ENCODE results near the gene TSSK2. TPM values are rescaled to one million over a fixed set of nuclear protein-coding genes. Genes with fewer than 3 reads are reported as not detected.

Gene TSSK2
- total RNA-seq, 2 donors from 2014 or later, result not detected

GRCh38 chr22:19120829-19121630 is 10.1 kb upstream of the TSSK2 start:
- no peak overlapping the region for H3K27ac ChIP-seq (ENCODE audit: low read depth, low read length)
- TF ChIP-seq CTCF (conservative IDR thresholded peaks at IDR 0.05), result no peak

GRCh38 chr22:19121631-19122142 is 9.4 kb upstream of the TSSK2 start:
- peak; percentile 79 for DNase-seq
- WGBS, 2 experiments (ENCODE audit: insufficient coverage in 1 of 2, insufficient read length in 1 of 2), result 0% methylated on average over 16 to 47 of the region's 47 CpGs
- H3K36me3 Mint-ChIP-seq (ENCODE audit: low read depth), result no peaks in the 10 kb centered on the region
- H3K27me3 Mint-ChIP-seq (ENCODE audit: insufficient read depth), result peaks cover 6% of the 10 kb centered on the region
- Histone ChIP-seq H3K36me3 (ENCODE audit: control insufficient read depth, insufficient read depth, low read length) (no peaks in the 10 kb centered on the region), H3K4me3 (ENCODE audit: low read length) (peak overlapping the region; percentile 90), H3K27me3 (ENCODE audit: control insufficient read depth, insufficient read depth, low read length, poor library complexity, severe bottlenecking) (no peaks in the 10 kb centered on the region), H3K9ac (ENCODE audit: extremely low read depth, low read length, poor library complexity, severe bottlenecking) (peak overlapping the region; percentile 85), H3K27ac (ENCODE audit: low read depth, low read length) (peak overlapping the region; percentile 89), H3K4me1 (ENCODE audit: control insufficient read depth, insufficient read depth, low read length) (peaks cover 12% of the 10 kb centered on the region), H3K9me3 (ENCODE audit: control insufficient read depth, low read length) (no peaks in the 10 kb centered on the region)
- peak overlapping the region; percentile 80 for H3K4me3 Mint-ChIP-seq
- no peak for TF ChIP-seq CTCF (conservative IDR thresholded peaks at IDR 0.05)
- H3K9me3 Mint-ChIP-seq, result no peaks in the 10 kb centered on the region
- H3K27ac Mint-ChIP-seq, result peak overlapping the region; percentile 94
- peaks cover 44% of the 10 kb centered on the region for H3K4me1 Mint-ChIP-seq

More at GRCh38 chr22:19120829-19121630, 10.1 kb upstream of the TSSK2 start:
- 20 to 22% methylated on average over 16 to 23 of the region's 23 CpGs for WGBS, 2 experiments (ENCODE audit: insufficient coverage in 1 of 2, insufficient read length in 1 of 2)
- Histone ChIP-seq H3K4me3 (ENCODE audit: low read length) (peak overlapping the region; percentile 90), H3K27me3 (ENCODE audit: control insufficient read depth, insufficient read depth, low read length, poor library complexity, severe bottlenecking) (no peaks in the 10 kb centered on the region), H3K4me1 (ENCODE audit: control insufficient read depth, insufficient read depth, low read length) (peaks cover 12% of the 10 kb centered on the region), H3K9ac (ENCODE audit: extremely low read depth, low read length, poor library complexity, severe bottlenecking) (peak overlapping the region; percentile 85), H3K9me3 (ENCODE audit: control insufficient read depth, low read length) (no peaks in the 10 kb centered on the region), H3K36me3 (ENCODE audit: control insufficient read depth, insufficient read depth, low read length) (no peaks in the 10 kb centered on the region)
- Mint-ChIP-seq H3K36me3 (ENCODE audit: low read depth) (no peaks in the 10 kb centered on the region), H3K4me1 (peaks cover 49% of the 10 kb centered on the region), H3K4me3 (peak overlapping the region; percentile 80), H3K27ac (peak overlapping the region; percentile 94), H3K27me3 (ENCODE audit: insufficient read depth) (peaks cover 6% of the 10 kb centered on the region), H3K9me3 (no peaks in the 10 kb centered on the region)
- DNase-seq, result peak; percentile 81

- H3K36me3 ChIP-seq (ENCODE audit: control insufficient read depth, insufficient read depth, low read length), result no peaks in the 10 kb centered on the region
- Mint-ChIP-seq H3K36me3 (ENCODE audit: low read depth) (no peaks in the 10 kb centered on the region), H3K27ac (peak within 1 kb of the TSS; percentile 94), H3K9me3 (no peaks in the 10 kb centered on the region), H3K27me3 (ENCODE audit: insufficient read depth) (peaks cover 6% of the 10 kb centered on the region), H3K4me1 (peaks cover 38% of the 10 kb centered on the region), H3K4me3 (peak within 1 kb of the TSS; percentile 80)
- no peak for TF ChIP-seq CTCF (conservative IDR thresholded peaks at IDR 0.05)
- peak; percentile 99 for DNase-seq
- H3K4me1 ChIP-seq (ENCODE audit: control insufficient read depth, insufficient read depth, low read length), result peaks cover 11% of the 10 kb centered on the region
- no peaks in the 10 kb centered on the region for H3K27me3 ChIP-seq (ENCODE audit: control insufficient read depth, insufficient read depth, low read length, poor library complexity, severe bottlenecking)
- no peaks in the 10 kb centered on the region for H3K9me3 ChIP-seq (ENCODE audit: control insufficient read depth, low read length)
- H3K27ac ChIP-seq (ENCODE audit: low read depth, low read length), result peak within 1 kb of the TSS; percentile 89
- 0% methylated on average over 8 to 67 of the region's 67 CpGs for WGBS, 2 experiments (ENCODE audit: insufficient coverage in 1 of 2, insufficient read length in 1 of 2)
- H3K9ac ChIP-seq (ENCODE audit: extremely low read depth, low read length, poor library complexity, severe bottlenecking), result peak within 1 kb of the TSS; percentile 85
- H3K4me3 ChIP-seq (ENCODE audit: low read length), result peak within 1 kb of the TSS; percentile 90
These were observed 8.9 kb upstream of the TSSK2 start, which contains the start of gene DGCR2 for GRCh38 chr22:19122143-19122751. Gene DGCR2, minus strand, starts transcription at chr22:19122412. Its CDS starts 206 bp downstream, at chr22:19122206.

Data from endodermal cell (in vitro differentiated cells).